GM21390 (cell line): ENCODE results near the gene CTTNBP2.
"Not testable (repeated sequence)": the region's sequence is repeated elsewhere in the genome, so short reads cannot be mapped to it uniquely, and the experiment has no call there.

ENCODE experiments used
- ATAC-seq: cut with Tn5 transposase; IDR thresholded peaks from one replicate; pipeline ENCODE4 v1.9.1; 2021; ENCODE audit not compliant: unreplicated experiment

CTTNBP2 gene

GRCh38 chr7:117757440-117757839 is 115.8 kb downstream of the CTTNBP2 start:
- ATAC-seq = no peak

- no peak for ATAC-seq
These were observed 116.6 kb downstream of the CTTNBP2 start for GRCh38 chr7:117756586-117757085.

GRCh38 chr7:117755136-117755535 is 118.1 kb downstream of the CTTNBP2 start:
- ATAC-seq = no peak

- no peak for ATAC-seq
These were observed 121.5 kb downstream of the CTTNBP2 start for GRCh38 chr7:117751775-117752174.

- no peak for ATAC-seq
These were observed 122.4 kb downstream of the CTTNBP2 start for GRCh38 chr7:117750612-117751563.

- ATAC-seq = no peak
These were observed 131.3 kb downstream of the CTTNBP2 start for GRCh38 chr7:117741962-117742361.

GRCh38 chr7:117739085-117739484 is 134.2 kb downstream of the CTTNBP2 start:
- ATAC-seq = no peak

- ATAC-seq = no peak
These were observed 135.3 kb downstream of the CTTNBP2 start for GRCh38 chr7:117737926-117738325.

- ATAC-seq = peak; percentile 85
These were observed 141.8 kb downstream of the CTTNBP2 start for GRCh38 chr7:117731455-117731854.

GRCh38 chr7:117730390-117730789 is 142.9 kb downstream of the CTTNBP2 start:
- ATAC-seq = no peak

- ATAC-seq = no peak
These were observed 144.2 kb downstream of the CTTNBP2 start for GRCh38 chr7:117728890-117729624.

GRCh38 chr7:117724898-117725297 is 148.3 kb downstream of the CTTNBP2 start:
- ATAC-seq = no peak

GRCh38 chr7:117719377-117719776 is 153.9 kb downstream of the CTTNBP2 start:
- ATAC-seq = no peak

GRCh38 chr7:117718116-117718835 is 155.0 kb downstream of the CTTNBP2 start:
- ATAC-seq = no peak

- no peak for ATAC-seq
These were observed 155.9 kb downstream of the CTTNBP2 start for GRCh38 chr7:117717357-117717756.

- no peak for ATAC-seq
These were observed 156.4 kb downstream of the CTTNBP2 start for GRCh38 chr7:117716707-117717299.

- peak; percentile 83 for ATAC-seq
These were observed 157.3 kb downstream of the CTTNBP2 start for GRCh38 chr7:117715784-117716445.

- ATAC-seq = no peak
These were observed 161.7 kb downstream of the CTTNBP2 start for GRCh38 chr7:117711556-117711955.

GRCh38 chr7:117708173-117708572 is 165.1 kb downstream of the CTTNBP2 start:
- not testable (repeated sequence) for ATAC-seq

GRCh38 chr7:117707080-117707479 is 166.2 kb downstream of the CTTNBP2 start:
- ATAC-seq = no peak
